HG03460 (cell line): ENCODE measurements around the gene NPVF.
A peak's percentile ranks its signal among the peaks of the same experiment; 100 is the strongest.

Source experiments
- ATAC-seq: cut with Tn5 transposase; IDR thresholded peaks from one replicate; pipeline ENCODE4 v1.9.1; 2021; ENCODE audit not compliant: unreplicated experiment

Gene NPVF

GRCh38 chr7:25235471-25235870 lies 7.2 kb upstream of the NPVF start:
- no peak for ATAC-seq

- ATAC-seq, result no peak
Observed at GRCh38 chr7:25234336-25234735, 6.0 kb upstream of the NPVF start.

GRCh38 chr7:25223206-25223605 lies 5.1 kb downstream of the NPVF start:
- no peak for ATAC-seq

GRCh38 chr7:25222666-25223065 lies 5.6 kb downstream of the NPVF start:
- ATAC-seq, result no peak

- ATAC-seq, result no peak
Observed at GRCh38 chr7:25221009-25221408, 7.3 kb downstream of the NPVF start.

GRCh38 chr7:25218191-25218590 lies 10.1 kb downstream of the NPVF start:
- no peak for ATAC-seq

- no peak for ATAC-seq
Observed at GRCh38 chr7:25216837-25217236, 11.4 kb downstream of the NPVF start.

- no peak for ATAC-seq
Observed at GRCh38 chr7:25215694-25216335, 12.5 kb downstream of the NPVF start.

GRCh38 chr7:25208525-25209221 lies 19.6 kb downstream of the NPVF start:
- ATAC-seq, result no peak

- no peak for ATAC-seq
Observed at GRCh38 chr7:25207887-25208286, 20.4 kb downstream of the NPVF start.

GRCh38 chr7:25206765-25207164 lies 21.5 kb downstream of the NPVF start:
- no peak for ATAC-seq

GRCh38 chr7:25196132-25196896 lies 32.0 kb downstream of the NPVF start:
- ATAC-seq, result no peak

GRCh38 chr7:25194036-25194435 lies 34.2 kb downstream of the NPVF start:
- ATAC-seq, result no peak

GRCh38 chr7:25192043-25192442 lies 36.2 kb downstream of the NPVF start:
- ATAC-seq, result no peak

GRCh38 chr7:25189197-25189596 lies 39.1 kb downstream of the NPVF start:
- no peak for ATAC-seq

GRCh38 chr7:25187932-25188331 lies 40.4 kb downstream of the NPVF start:
- ATAC-seq, result no peak

GRCh38 chr7:25186436-25186835 lies 41.9 kb downstream of the NPVF start:
- ATAC-seq, result no peak

- ATAC-seq, result no peak
Observed at GRCh38 chr7:25181532-25181931, 46.8 kb downstream of the NPVF start.

GRCh38 chr7:25180946-25181345 lies 47.3 kb downstream of the NPVF start:
- no peak for ATAC-seq

GRCh38 chr7:25180592-25180923 lies 47.7 kb downstream of the NPVF start:
- peak; percentile 26 for ATAC-seq

- ATAC-seq, result peak; percentile 95
Observed at GRCh38 chr7:25179771-25180591, 48.3 kb downstream of the NPVF start.
